Astrocyte (in vitro differentiated cells and primary cell): ENCODE measurements around the gene GLRA2.

Experiments
- EZH2 ChIP-seq: IDR thresholded peaks from 2 replicates; pipeline ENCODE4 v1.6.1; 2012; ENCODE audit warnings: mild to moderate bottlenecking, low read length, inconsistent platforms; ENCODE audit not compliant: insufficient read depth
- TF ChIP-seq, protein P1 (sequence below): IDR thresholded peaks from 2 replicates; pipeline ENCODE4 v1.5.1; 2011; ENCODE audit warnings: low read depth, mild to moderate bottlenecking, inconsistent platforms, low read length, moderate library complexity; ENCODE audit not compliant: insufficient read depth

DNA sequence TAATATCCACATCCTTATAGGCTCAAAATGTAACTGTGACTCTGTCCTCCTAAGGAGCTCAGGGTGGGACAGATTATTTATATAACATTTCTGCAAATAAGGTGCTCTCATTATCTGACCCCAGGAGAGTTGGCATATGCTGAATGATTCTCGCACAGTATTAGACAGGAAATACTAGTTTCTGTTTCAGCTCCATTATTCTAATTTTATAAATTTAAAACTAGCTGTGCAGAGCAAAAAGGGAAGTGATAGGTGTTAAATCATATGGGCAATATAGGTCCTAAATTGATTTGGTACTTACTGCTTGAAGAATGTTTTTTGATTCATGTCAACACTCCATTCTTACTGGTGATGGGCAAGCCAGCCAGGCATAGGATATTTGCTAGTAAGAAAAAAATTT lies 141.5 kb downstream of the GLRA2 start:
- TF ChIP-seq, protein P1, sequence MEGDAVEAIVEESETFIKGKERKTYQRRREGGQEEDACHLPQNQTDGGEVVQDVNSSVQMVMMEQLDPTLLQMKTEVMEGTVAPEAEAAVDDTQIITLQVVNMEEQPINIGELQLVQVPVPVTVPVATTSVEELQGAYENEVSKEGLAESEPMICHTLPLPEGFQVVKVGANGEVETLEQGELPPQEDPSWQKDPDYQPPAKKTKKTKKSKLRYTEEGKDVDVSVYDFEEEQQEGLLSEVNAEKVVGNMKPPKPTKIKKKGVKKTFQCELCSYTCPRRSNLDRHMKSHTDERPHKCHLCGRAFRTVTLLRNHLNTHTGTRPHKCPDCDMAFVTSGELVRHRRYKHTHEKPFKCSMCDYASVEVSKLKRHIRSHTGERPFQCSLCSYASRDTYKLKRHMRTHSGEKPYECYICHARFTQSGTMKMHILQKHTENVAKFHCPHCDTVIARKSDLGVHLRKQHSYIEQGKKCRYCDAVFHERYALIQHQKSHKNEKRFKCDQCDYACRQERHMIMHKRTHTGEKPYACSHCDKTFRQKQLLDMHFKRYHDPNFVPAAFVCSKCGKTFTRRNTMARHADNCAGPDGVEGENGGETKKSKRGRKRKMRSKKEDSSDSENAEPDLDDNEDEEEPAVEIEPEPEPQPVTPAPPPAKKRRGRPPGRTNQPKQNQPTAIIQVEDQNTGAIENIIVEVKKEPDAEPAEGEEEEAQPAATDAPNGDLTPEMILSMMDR: no peak
- TF ChIP-seq EZH2: no peak
